Measurements from ENCODE around the gene HAUS5.

Gene HAUS5

GRCh38 chr19:35644206-35644986 is 31.9 kb downstream of the HAUS5 start:
- no peaks in the 10 kb centered on the region for H3K27me3 ChIP-seq (ENCODE audit: insufficient read depth, poor library complexity, severe bottlenecking)
- H3K27ac ChIP-seq (ENCODE audit: poor library complexity, severe bottlenecking): peak overlapping the region; percentile 67
- no peak for TF ChIP-seq CTCF (IDR thresholded peaks at IDR 0.05; ENCODE audit: poor library complexity, severe bottlenecking)
- H3K9me3 ChIP-seq (ENCODE audit: severe bottlenecking): no peaks in the 10 kb centered on the region
- ATAC-seq (ENCODE audit: low read depth): peak; percentile 85
- H3K36me3 ChIP-seq (ENCODE audit: low read depth): peaks cover under 1% of the 10 kb centered on the region; the same call in 1 of the 2 replicates
- peak overlapping the region; percentile 48 for H3K4me3 ChIP-seq (ENCODE audit: severe bottlenecking)
- H3K4me1 ChIP-seq (ENCODE audit: insufficient read depth, poor library complexity, severe bottlenecking): no peaks in the 10 kb centered on the region
- peak; percentile 98 for DNase-seq (ENCODE audit: low spot score)

DNA sequence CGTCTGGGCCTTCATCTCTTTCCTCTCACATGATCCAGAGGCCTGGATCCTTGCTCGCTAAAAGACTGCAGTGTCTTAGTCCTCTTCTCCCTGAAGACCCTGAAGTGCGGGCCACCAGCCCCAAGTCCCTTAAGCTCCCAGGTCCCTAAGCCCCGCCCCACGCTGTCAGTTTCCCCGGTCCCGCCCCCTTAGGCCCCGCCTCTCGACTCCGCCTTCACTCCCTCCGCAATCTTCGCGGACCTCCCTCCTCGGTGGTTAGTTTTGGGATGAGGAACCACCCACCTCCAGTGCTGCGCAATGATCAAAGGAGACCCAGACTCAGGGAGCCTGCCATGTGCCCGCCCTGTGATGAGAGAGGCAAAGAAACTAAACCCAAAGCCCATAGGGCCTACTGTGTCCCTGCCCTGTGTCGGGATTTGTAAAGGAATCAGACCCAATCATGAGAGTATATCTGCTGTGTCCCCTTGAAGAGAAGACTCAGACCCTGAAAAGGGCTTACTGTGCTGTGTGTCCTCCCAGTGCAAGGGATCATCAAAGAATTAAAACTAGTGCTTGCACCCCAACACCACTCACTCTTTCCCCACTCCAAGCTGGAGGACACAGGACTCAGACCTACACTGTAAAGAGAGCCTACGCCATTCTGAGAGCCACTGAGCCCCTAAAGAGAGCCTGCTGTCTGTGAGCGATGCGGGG is 32.6 kb downstream of the HAUS5 start:
- DNase-seq (ENCODE audit: low spot score): peak; percentile 84
- Histone ChIP-seq H3K36me3 (ENCODE audit: low read depth) (peaks cover 8% of the 10 kb centered on the region), H3K4me3 (ENCODE audit: severe bottlenecking) (peak overlapping the region; percentile 48), H3K27ac (ENCODE audit: poor library complexity, severe bottlenecking) (peak overlapping the region; percentile 67), H3K27me3 (ENCODE audit: insufficient read depth, poor library complexity, severe bottlenecking) (no peaks in the 10 kb centered on the region), H3K4me1 (ENCODE audit: insufficient read depth, poor library complexity, severe bottlenecking) (no peaks in the 10 kb centered on the region), H3K9me3 (ENCODE audit: severe bottlenecking) (no peaks in the 10 kb centered on the region)
- ATAC-seq (ENCODE audit: low read depth): no peak
- TF ChIP-seq CTCF (IDR thresholded peaks at IDR 0.05; ENCODE audit: poor library complexity, severe bottlenecking): no peak

DNA sequence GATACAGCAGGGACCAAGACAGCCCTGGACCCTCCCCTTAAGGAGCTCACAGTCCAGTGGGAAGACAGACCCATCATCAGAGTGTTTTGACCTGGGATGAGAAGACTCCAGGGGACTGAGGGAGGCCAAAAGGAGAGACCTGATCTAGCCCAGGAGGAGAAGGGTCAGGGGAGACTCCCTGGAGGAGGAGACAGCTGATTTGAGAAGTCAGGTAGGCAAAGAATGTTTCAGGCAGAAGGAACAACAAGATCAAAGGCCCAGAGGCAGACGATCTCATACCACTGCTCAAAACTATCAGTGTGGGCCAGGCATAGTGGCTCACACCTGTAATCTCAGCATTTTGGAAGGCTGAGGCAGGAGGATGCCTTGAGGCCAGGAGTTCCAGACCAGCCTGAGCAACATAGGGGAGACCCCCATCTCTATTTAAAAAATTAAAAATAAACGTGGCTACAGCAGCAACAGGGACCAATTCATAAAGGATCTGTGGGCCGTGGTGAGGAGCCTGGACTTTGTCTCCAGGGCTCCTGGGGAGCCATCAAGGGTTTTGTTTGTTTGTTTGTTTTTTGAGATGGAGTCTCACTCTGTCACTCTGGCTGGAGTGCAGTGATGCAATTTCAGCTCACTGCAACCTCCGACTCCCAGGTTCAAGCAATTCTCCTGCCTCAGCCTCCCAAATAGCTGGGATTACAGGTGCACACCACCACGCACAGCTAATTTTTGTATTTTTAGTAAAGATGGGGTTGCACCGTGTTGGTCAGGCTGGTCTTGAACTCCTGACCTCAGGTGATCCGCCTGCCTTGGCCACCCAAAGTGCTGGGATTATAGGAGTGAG is 33.4 kb downstream of the HAUS5 start:
- DNase-seq (ENCODE audit: low spot score) (no peak), ATAC-seq (ENCODE audit: low read depth) (no peak)
- Histone ChIP-seq H3K36me3 (ENCODE audit: low read depth) (peaks cover 12% of the 10 kb centered on the region), H3K4me1 (ENCODE audit: insufficient read depth, poor library complexity, severe bottlenecking) (no peaks in the 10 kb centered on the region), H3K27me3 (ENCODE audit: insufficient read depth, poor library complexity, severe bottlenecking) (no peaks in the 10 kb centered on the region), H3K9me3 (ENCODE audit: severe bottlenecking) (no peaks in the 10 kb centered on the region), H3K4me3 (ENCODE audit: severe bottlenecking) (no peak overlapping the region), H3K27ac (ENCODE audit: poor library complexity, severe bottlenecking) (peak overlapping the region; percentile 67)
- no peak for TF ChIP-seq CTCF (IDR thresholded peaks at IDR 0.05; ENCODE audit: poor library complexity, severe bottlenecking)

- ATAC-seq (ENCODE audit: low read depth): peak; percentile 75
- Histone ChIP-seq H3K9me3 (ENCODE audit: severe bottlenecking) (no peaks in the 10 kb centered on the region), H3K27ac (ENCODE audit: poor library complexity, severe bottlenecking) (peak within 1 kb of the TSS; percentile 44)
Measured at GRCh38 chr19:35648017-35648961, 35.8 kb downstream of the HAUS5 start, which contains the start of gene COX6B1. TSS of gene COX6B1 (plus strand) at chr19:35648323. CDS start at chr19:35651244, 2,921 bp downstream.

More at GRCh38 chr19:35648017-35648961, 35.8 kb downstream of the HAUS5 start, which contains the start of gene COX6B1:
- Histone ChIP-seq H3K27me3 (ENCODE audit: insufficient read depth, poor library complexity, severe bottlenecking) (no peaks in the 10 kb centered on the region), H3K36me3 (ENCODE audit: low read depth) (peaks cover 36% of the 10 kb centered on the region), H3K4me3 (ENCODE audit: severe bottlenecking) (peak within 1 kb of the TSS; percentile 69), H3K4me1 (ENCODE audit: insufficient read depth, poor library complexity, severe bottlenecking) (no peaks in the 10 kb centered on the region)
- peak; percentile 93 for DNase-seq (ENCODE audit: low spot score)
- TF ChIP-seq CTCF (IDR thresholded peaks at IDR 0.05; ENCODE audit: poor library complexity, severe bottlenecking): no peak
